GM12891 (cell line): ENCODE data around the gene TCF7.
A peak's percentile ranks its signal among the peaks of the same experiment; 100 is the strongest.

Experiments
- DNase-seq: peaks from one replicate; pipeline ENCODE4 v3.0.0; 2011; ENCODE audit warnings: low spot score; ENCODE audit not compliant: insufficient read length
- FAIRE-seq: peaks from 2 replicates; lab custom pipeline; 2011; peaks lifted over from hg19 to GRCh38; lab: Jason Lieb, UNC
- PAX5 ChIP-seq: IDR thresholded peaks from 2 replicates; pipeline ENCODE4 v1.6.1; 2011; ENCODE audit warnings: low read length, moderate library complexity, mild to moderate bottlenecking; ENCODE audit not compliant: insufficient read depth, severe bottlenecking
- POLR2A ChIP-seq: IDR thresholded peaks from 2 replicates; pipeline ENCODE4 v1.6.1; 2011; ENCODE audit warnings: low read depth, low read length, control low read depth
- POLR2AphosphoS5 ChIP-seq: IDR thresholded peaks from 2 replicates; pipeline ENCODE4 v1.6.1; 2011; ENCODE audit warnings: low read depth, low read length, control low read depth
- POU2F2 ChIP-seq: IDR thresholded peaks from 2 replicates; pipeline ENCODE4 v1.6.1; 2011; ENCODE audit warnings: low read depth, mild to moderate bottlenecking, control low read depth, low read length, moderate library complexity
- SPI1 ChIP-seq: IDR thresholded peaks from 2 replicates; pipeline ENCODE4 v1.6.1; 2011; ENCODE audit warnings: low read depth, low read length, control low read depth
- TAF1 ChIP-seq: IDR thresholded peaks from 2 replicates; pipeline ENCODE4 v1.6.1; 2011; ENCODE audit warnings: low read depth, low read length, control low read depth

The TCF7 gene

GRCh38 chr5:134133188-134133994, 18.9 kb downstream of the TCF7 start:
- DNase-seq, result no peak

DNA sequence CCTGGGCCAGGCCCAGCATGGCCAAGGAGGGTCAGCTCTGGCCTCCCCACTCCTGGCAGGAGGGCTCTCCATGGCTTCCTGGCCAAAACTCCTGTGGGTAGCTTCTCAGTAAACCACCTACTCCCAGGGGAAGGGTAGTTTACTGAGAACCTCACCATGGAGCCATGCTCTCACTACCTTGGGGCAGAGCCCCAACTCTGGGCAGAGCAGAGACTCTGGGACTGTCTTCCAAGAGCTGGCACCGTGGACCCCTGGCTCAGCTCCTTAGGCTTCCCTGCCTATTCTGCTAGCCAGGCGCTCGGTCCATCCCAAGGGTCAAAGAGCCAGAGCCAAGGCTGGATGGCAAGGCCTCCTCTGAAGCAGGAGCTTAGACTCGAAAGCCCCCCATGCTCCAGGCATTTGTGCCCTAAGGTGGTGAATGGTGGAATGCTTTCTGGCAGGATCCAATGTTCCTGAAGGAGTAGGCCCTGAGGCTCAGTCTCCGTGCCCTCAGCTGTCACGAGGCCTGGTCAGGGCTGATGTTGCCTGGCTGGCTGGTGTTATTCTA, 19.6 kb downstream of the TCF7 start:
- DNase-seq (no peak), FAIRE-seq (no peak)
- TF ChIP-seq POU2F2 (no peak), TAF1 (no peak), SPI1 (no peak), PAX5 (no peak), POLR2AphosphoS5 (no peak), POLR2A (no peak)

More at GRCh38 chr5:134133188-134133994, 18.9 kb downstream of the TCF7 start:
- FAIRE-seq, result peak; percentile 20
- TF ChIP-seq POU2F2 (no peak), POLR2AphosphoS5 (peak; percentile 47), POLR2A (no peak; the same call in 1 of the 2 replicates), TAF1 (no peak)

DNA sequence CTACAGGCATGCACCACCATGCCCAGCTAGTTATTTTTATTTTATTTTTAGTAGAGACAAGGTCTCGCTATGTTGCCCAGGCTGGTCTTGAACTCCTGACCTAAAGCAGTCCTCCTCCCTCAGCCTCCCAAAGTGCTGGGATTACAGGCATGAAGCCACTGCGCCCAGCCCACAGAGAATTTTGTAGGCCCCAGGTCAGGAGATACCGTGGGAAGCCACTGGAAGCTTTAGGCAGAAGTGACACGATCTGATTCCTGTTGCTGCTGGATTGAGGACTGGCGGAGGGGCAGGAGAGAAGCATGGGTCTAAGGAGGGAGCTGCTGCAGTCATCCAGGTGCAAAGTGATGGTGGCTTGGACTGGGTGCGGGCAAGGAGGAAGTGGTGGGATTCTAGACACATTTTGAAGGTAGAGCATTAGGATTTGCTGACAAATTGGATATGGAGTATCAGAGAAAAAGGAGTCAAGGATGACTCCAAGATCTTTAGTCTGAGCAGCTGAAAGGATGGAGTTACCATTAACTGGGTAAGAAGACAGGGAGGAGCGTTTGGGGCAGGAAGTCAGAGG, 20.7 kb downstream of the TCF7 start:
- FAIRE-seq (no peak), DNase-seq (no peak)
- TF ChIP-seq POLR2A, result no peak
- no peak for TF ChIP-seq PAX5
- no peak for TF ChIP-seq POLR2AphosphoS5
- TF ChIP-seq POU2F2, result no peak
- no peak for TF ChIP-seq TAF1
- TF ChIP-seq SPI1, result no peak

GRCh38 chr5:134136221-134136631, 21.7 kb downstream of the TCF7 start:
- FAIRE-seq (no peak), DNase-seq (no peak)
- TF ChIP-seq SPI1 (no peak), POU2F2 (no peak), TAF1 (no peak), PAX5 (no peak), POLR2AphosphoS5 (no peak), POLR2A (no peak)

- no peak for DNase-seq
- TF ChIP-seq POLR2A (no peak), TAF1 (no peak), PAX5 (no peak), SPI1 (no peak), POU2F2 (no peak), POLR2AphosphoS5 (no peak)
- FAIRE-seq, result no peak
These were observed 22.3 kb downstream of the TCF7 start for GRCh38 chr5:134136771-134137170.

DNA sequence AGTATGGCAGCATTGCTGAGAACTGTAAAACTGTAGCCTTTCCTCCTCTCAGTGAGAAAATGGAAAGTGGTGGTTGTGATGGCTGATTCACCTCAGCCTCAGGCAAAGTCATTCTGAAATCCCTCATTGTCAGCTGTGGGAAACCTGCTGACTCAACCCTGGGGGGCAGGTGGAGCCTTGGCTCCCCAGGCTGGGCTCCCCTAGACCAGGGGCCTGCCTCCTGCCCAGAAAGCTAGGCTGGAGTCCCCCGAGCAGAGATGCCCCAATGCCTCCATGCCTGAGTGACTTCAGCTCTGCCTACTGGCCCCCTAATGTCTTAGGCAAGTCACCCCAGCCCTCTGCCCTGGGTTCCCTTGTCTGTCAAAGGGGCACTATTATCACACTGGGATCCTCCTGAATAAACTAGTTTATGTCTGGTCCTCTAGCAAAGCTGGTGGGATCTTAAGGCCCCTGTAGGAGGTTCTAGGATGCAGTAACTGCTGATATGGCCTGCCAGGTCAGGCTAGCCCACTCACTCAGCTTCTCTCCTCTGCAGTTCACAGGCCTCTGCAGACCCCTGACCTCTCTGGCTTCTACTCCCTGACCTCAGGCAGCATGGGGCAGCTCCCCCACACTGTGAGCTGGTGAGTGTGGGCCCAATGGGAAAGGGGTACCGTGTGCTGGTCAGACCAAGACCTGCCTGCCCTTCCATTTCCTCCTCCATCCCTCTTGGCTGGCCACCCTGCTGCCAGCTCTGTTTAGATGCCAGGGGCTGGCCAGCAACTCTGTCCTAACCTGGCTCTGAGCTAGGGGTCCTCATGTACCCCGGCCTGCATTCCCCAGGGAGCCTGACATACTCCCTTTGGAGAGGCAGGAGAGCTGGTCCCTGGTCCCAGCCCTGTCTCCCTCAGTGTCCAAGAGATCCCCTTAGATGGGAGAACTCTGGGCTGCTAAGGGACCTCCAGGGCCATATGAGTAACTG, 24.2 kb downstream of the TCF7 start:
- FAIRE-seq (peak; percentile 95), DNase-seq (peak; percentile 62)
- 0 out of 2 replicates have a peak, but pooled peaks have one; percentile 19 for TF ChIP-seq POLR2A
- peak; percentile 82 for TF ChIP-seq PAX5
- no peak for TF ChIP-seq SPI1
- no peak for TF ChIP-seq TAF1
- TF ChIP-seq POU2F2, result peak; percentile 18
- no peak for TF ChIP-seq POLR2AphosphoS5

DNA sequence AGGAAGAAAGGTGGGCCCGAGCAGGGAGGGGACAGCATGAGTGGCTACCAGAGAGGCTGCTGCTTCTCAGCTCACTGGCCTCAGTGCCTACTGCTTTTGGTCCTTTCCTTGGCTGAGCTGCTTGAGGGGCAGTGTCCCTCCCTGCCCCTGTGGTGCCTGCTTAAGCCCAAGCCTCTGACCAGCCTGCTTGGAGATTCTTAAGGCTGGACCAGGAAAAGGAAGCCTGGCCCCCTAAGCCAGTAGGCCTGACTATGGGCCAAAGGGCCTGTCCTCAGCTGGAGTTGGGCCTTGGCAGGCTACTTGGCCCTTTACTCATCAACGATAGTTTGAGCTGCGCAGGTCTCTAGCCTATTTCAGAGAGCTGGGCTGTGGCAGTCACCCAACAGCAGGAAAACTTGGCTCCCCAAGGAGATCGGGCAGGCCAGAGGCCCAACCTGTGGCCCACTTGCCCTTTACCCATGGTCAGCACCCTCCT, 24.9 kb downstream of the TCF7 start:
- no peak for TF ChIP-seq PAX5
- no peak for FAIRE-seq
- no peak for DNase-seq

GRCh38 chr5:134139891-134140469, 25.5 kb downstream of the TCF7 start:
- FAIRE-seq, result no peak
- no peak for DNase-seq
- TF ChIP-seq POLR2AphosphoS5, result 0 out of 2 replicates have a peak, but pooled peaks have one; percentile 17
- no peak for TF ChIP-seq PAX5
- no peak for TF ChIP-seq SPI1
- TF ChIP-seq POLR2A, result no peak
- no peak for TF ChIP-seq POU2F2
- no peak for TF ChIP-seq TAF1
